ENCODE data around the gene PSORS1C2.

PSORS1C2 gene

DNA sequence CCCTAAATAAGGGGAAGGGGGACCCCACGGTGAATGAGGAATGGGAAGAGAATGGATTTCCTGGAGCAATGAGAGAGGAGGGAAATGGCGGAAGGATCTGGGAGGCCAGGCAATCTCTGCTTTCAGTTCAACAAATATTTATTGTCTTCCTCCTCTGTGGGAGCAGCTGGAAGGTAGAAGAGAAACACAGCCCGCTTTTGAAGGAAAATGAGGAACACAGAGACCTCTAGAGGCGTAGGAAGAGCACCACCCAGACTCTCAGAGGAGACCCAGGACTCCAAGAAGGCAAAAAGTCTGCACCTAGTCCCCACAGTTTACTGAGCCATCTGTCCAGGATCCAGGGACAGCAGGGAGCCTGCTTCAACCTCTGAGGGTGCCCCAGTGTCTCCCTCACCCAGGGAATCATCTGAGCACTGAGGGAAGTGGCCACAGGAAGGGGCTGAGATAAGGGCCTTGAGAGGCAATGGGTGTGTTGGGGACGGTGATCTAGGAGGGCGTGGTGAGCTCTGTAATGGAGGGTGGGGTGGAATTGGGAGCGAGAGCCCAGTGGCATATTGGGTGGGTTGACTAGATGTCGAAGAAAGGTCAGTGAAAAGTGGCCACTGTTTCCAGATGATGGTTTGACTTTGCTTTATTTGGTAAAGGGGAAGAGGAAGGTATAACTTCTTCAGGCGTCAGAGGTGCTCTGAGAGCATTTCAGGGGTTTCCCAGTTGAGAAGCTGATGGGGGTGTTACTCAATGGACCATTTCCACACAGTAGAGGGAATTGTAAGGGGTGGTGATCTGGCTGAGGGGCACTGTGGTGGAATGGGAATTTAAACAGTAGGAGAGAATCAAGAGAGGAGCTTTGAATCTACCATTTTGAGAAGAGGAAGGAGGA is 23.7 kb downstream of the PSORS1C2 start:
- no peak for DNase-seq (ENCODE audit: low spot score)
- TF ChIP-seq, protein P1, sequence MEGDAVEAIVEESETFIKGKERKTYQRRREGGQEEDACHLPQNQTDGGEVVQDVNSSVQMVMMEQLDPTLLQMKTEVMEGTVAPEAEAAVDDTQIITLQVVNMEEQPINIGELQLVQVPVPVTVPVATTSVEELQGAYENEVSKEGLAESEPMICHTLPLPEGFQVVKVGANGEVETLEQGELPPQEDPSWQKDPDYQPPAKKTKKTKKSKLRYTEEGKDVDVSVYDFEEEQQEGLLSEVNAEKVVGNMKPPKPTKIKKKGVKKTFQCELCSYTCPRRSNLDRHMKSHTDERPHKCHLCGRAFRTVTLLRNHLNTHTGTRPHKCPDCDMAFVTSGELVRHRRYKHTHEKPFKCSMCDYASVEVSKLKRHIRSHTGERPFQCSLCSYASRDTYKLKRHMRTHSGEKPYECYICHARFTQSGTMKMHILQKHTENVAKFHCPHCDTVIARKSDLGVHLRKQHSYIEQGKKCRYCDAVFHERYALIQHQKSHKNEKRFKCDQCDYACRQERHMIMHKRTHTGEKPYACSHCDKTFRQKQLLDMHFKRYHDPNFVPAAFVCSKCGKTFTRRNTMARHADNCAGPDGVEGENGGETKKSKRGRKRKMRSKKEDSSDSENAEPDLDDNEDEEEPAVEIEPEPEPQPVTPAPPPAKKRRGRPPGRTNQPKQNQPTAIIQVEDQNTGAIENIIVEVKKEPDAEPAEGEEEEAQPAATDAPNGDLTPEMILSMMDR (IDR thresholded peaks at IDR 0.05; ENCODE audit: extremely low read depth, missing control alignments), result no peak

DNA sequence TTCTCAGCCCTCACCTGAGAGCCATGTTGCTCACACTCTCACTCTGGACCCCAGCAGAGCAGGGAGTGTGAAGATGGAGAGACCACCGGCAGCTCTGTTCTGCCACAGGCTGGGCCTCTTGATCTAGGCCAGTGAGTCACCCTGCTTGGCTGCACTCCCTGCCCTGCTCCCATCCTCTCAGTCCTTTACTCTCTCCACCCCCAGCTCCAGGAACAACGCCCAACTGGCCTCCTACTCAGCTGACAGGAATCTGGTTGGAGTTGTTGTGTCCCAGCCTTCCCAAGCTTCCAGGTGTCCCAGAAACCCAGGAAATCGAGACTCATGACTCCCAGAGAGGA is 24.4 kb downstream of the PSORS1C2 start, which contains the start of gene PSORS1C1:
Gene PSORS1C1 (plus strand): TSS at position 260 of the 338 bp plus-strand sequence. CDS start 14,833 bp downstream, outside the sequence.
- no peak for DNase-seq (ENCODE audit: low spot score)
- TF ChIP-seq, protein P1 (IDR thresholded peaks at IDR 0.05; ENCODE audit: extremely low read depth, missing control alignments), result no peak

DNA sequence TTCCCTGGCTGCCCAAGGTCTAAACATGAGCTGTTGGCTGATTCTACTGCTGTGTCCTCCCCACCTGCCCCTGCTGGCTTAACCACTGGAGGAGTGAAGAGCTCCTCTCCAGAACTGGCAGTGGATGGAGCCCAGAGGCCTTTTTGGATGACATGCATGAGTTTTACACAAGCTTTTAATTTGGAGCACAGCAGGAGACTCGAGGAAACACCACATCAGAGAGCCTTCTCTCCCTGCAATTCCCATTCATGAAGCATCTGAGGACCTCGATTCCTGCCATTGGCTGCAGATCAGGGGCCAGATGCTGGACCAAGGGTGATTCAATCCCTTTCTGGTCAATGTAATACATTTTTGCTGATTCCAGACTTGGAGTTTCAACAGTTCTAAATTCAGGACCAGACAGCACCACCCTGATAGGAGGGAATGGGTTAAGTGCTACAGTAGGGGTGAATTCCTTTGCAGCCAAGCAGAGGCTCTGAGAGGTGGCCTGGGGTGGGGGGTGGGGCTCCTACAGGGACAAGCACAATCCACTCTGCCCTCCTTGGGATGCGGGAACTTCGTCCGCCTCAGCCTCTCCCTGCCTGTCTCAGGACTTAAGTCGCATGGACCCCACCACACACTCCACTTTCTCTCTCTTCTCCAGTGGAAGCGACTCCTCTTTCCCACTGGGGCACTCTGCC is 24.9 kb downstream of the PSORS1C2 start:
- TF ChIP-seq, protein P1 (IDR thresholded peaks at IDR 0.05; ENCODE audit: extremely low read depth, missing control alignments), result no peak
- DNase-seq (ENCODE audit: low spot score), result no peak

DNA sequence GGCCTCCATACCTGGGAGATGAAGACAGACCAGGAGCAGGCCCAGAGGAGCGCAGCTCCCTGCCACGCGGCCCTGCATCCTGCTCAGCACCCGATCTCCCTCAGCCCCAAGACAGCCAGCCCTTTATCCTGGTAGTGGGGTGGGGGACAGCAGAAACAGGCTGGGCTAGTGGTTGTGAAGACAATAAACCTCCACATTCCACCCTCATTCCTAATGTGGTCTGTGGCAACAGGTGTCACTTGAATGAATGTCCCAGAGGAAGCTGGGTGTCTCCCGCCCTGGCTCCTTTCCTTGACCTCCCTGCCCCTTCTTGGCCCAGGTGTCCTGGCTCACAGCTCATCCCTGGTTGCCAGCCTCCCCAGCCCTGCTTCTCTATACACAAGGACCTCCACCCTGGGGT is 26.4 kb downstream of the PSORS1C2 start, which contains the start of gene C6orf15:
Gene C6orf15 (minus strand): TSS at position 98 of the 400 bp plus-strand sequence. CDS start 20 bp downstream, at position 78.
- TF ChIP-seq, protein P1 (IDR thresholded peaks at IDR 0.05; ENCODE audit: extremely low read depth, missing control alignments), result no peak
- DNase-seq (ENCODE audit: low spot score), result no peak

DNA sequence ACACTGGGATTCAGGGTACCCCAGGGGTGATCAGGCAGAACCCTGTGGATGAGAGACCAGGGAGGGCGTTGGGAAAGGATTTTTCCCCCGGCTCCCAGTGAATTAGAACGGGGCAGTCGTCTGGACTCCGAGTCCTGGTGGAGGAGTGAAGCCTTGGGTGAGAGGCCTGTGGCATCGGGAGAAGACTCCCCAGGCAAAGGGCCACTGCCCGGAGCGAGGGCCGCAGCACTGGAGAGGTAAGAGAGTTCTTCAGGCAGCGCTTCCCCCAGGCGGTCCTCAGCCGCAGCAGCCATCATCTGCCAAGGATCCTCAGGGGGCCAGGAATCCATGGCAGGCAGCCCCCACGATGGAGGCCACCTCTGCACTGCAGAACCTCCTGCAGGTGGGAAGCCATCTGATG is 27.2 kb downstream of the PSORS1C2 start:
- TF ChIP-seq, protein P1 (IDR thresholded peaks at IDR 0.05; ENCODE audit: extremely low read depth, missing control alignments), result no peak
- DNase-seq (ENCODE audit: low spot score), result no peak

DNA sequence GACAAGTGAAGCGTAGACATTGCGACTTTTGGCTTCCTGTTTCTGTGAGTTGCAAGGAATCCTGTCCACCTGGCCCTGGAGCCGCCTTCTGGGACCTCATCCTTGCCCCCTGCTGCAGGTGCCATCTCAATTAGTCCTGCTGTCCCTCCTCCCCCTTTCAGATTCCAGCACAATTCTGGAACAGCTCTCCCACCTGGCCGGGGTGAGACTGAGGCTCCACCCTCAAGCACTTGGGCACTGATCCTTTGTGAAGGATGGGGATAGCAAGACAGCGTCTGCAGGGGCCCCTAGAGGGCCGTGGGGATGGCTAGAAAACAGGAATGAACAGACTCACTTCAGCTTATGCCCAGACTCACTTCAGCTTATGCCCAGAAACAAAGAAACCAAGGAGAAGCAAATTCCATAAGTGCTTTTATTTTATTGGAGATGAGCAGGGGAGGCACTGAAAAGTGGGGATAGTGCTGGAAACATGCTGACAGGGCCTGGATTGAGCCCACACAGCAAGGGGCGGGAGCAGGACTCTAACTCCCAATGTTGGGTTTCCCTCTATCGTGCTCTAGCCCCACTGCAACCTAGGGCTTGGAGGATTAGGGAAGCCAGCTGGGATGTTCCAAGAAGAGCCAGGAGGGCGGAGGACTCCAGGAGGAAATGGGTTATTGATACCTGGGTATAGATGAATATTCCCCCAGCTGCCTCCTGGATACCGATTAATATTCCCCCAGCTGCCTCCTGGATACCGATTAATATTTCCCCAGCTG is 27.9 kb downstream of the PSORS1C2 start:
- TF ChIP-seq, protein P1 (IDR thresholded peaks at IDR 0.05; ENCODE audit: extremely low read depth, missing control alignments), result no peak
- no peak for DNase-seq (ENCODE audit: low spot score)
